Measurements from ENCODE around the gene RNASEH2B. TPM values are rescaled to one million over a fixed set of nuclear protein-coding genes. Genes with fewer than 3 reads are reported as not detected.

RNASEH2B gene
- total RNA-seq, 2 experiments from 2014 or later: 225 to 322 TPM

DNA sequence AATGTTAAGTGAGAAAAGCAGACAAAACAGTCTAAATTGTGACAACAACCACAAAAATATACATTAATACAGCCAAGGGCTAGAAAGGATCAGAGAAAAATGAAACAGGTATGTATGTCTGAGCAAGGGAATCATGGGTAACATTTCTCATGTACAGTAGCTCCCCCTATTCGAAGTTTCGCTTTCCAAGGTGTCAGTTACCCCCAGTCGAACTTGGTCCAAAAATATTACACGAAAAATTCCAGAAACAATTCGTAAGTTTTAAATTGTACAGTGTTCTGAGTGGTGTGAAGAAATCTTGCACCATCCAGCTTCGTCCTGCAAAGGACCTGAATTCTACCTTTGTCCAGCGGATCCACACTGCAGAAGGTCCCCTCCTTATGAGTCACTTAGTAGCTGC is 1.8 kb upstream of the RNASEH2B start:
- peak; percentile 41 for DNase-seq (ENCODE audit: low spot score)
- H3K4me2 ChIP-seq (ENCODE audit: low read length): peak overlapping the region; percentile 84
- H2AFZ ChIP-seq (ENCODE audit: low read length): peak overlapping the region; percentile 63; the same call in 1 of the 2 replicates
- intact Hi-C loops (cut with micrococcal nuclease; ENCODE audit: unreplicated experiment): loop anchor here (1.0 kb wide), 1 partner anchor 15 kb away; no protein-coding TSS in a partner anchor
- H3K4me1 ChIP-seq (ENCODE audit: insufficient read depth, low read length, poor library complexity, severe bottlenecking): peaks cover 52% of the 10 kb centered on the region
- peaks cover 41% of the 10 kb centered on the region for H3K79me2 ChIP-seq (ENCODE audit: insufficient read depth, low read depth, low read length)
- peak overlapping the region; percentile 89 for H3K27ac ChIP-seq (ENCODE audit: low read depth, low read length, poor library complexity, severe bottlenecking)
- ChIA-PET CTCF (ENCODE audit: unreplicated experiment) (interaction anchor here (0.8 to 1.7 kb wide), 3 partner anchors 13 to 152 kb away, joined by 3 to 13 read pairs (median 5); no protein-coding TSS in a partner anchor), POLR2A (interaction anchor here (0.5 to 8.0 kb wide), 10 partner anchors 8 to 828 kb away, joined by 3 to 226 read pairs (median 4); no protein-coding TSS in a partner anchor)
- 0 out of 2 replicates have a peak, but pooled peaks cover 4% of the 10 kb centered on the region for H3K36me3 ChIP-seq (ENCODE audit: insufficient read depth, low read length)
- peaks cover 6% of the 10 kb centered on the region; the same call in 1 of the 2 replicates for H4K20me1 ChIP-seq (ENCODE audit: insufficient read depth, low read length)
- H3K9me2 ChIP-seq (ENCODE audit: insufficient read depth, low read length): no peaks in the 10 kb centered on the region
- H3K4me3 ChIP-seq (ENCODE audit: low read depth, low read length, poor library complexity, severe bottlenecking): peak overlapping the region; percentile 99
- H3K9me3 ChIP-seq (ENCODE audit: low read length): no peaks in the 10 kb centered on the region
- TF ChIP-seq EZH2phosphoT487 (IDR thresholded peaks at IDR 0.05; ENCODE audit: borderline replicate concordance, low read depth, low read length): no peak
- TF ChIP-seq, protein P1, sequence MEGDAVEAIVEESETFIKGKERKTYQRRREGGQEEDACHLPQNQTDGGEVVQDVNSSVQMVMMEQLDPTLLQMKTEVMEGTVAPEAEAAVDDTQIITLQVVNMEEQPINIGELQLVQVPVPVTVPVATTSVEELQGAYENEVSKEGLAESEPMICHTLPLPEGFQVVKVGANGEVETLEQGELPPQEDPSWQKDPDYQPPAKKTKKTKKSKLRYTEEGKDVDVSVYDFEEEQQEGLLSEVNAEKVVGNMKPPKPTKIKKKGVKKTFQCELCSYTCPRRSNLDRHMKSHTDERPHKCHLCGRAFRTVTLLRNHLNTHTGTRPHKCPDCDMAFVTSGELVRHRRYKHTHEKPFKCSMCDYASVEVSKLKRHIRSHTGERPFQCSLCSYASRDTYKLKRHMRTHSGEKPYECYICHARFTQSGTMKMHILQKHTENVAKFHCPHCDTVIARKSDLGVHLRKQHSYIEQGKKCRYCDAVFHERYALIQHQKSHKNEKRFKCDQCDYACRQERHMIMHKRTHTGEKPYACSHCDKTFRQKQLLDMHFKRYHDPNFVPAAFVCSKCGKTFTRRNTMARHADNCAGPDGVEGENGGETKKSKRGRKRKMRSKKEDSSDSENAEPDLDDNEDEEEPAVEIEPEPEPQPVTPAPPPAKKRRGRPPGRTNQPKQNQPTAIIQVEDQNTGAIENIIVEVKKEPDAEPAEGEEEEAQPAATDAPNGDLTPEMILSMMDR (conservative IDR thresholded peaks at IDR 0.05; ENCODE audit: low read length): peak; percentile 64
- no TSS peak for BruUV-seq (replicated peaks)

DNA sequence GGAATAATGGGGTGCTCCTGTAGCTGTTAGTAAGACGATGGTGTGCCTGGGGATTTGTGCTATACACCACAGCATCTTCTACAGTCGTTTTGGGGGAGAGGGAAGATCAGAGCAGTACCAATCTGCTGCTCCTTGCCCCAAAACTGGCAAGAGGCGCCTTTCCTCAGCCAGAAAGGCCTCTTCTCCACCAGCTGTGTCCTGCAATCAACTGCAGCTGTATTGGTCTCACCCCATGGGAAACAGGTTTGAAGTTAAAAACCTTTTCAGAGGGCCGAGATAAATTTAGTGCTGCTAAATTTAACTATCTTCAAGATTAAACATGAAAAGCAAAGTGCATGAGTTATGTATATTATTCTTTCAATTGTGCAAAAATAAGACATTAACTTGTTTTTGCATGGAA is 1.2 kb upstream of the RNASEH2B start:
- Histone ChIP-seq H3K79me2 (ENCODE audit: insufficient read depth, low read depth, low read length) (peaks cover 47% of the 10 kb centered on the region), H4K20me1 (ENCODE audit: insufficient read depth, low read length) (peaks cover 11% of the 10 kb centered on the region; the same call in 1 of the 2 replicates), H3K4me1 (ENCODE audit: insufficient read depth, low read length, poor library complexity, severe bottlenecking) (peaks cover 52% of the 10 kb centered on the region), H2AFZ (ENCODE audit: low read length) (peak overlapping the region; percentile 63; the same call in 1 of the 2 replicates), H3K9me3 (ENCODE audit: low read length) (no peaks in the 10 kb centered on the region), H3K4me2 (ENCODE audit: low read length) (peak overlapping the region; percentile 84), H3K27ac (ENCODE audit: low read depth, low read length, poor library complexity, severe bottlenecking) (peak overlapping the region; percentile 89), H3K36me3 (ENCODE audit: insufficient read depth, low read length) (0 out of 2 replicates have a peak, but pooled peaks cover 4% of the 10 kb centered on the region), H3K4me3 (ENCODE audit: low read depth, low read length, poor library complexity, severe bottlenecking) (peak overlapping the region; percentile 99), H3K9me2 (ENCODE audit: insufficient read depth, low read length) (no peaks in the 10 kb centered on the region)
- no TSS peak for BruUV-seq (replicated peaks)
- intact Hi-C loops (cut with micrococcal nuclease; ENCODE audit: unreplicated experiment): loop anchor here (1.0 kb wide), 1 partner anchor 16 kb away; no protein-coding TSS in a partner anchor
- ChIA-PET POLR2A (interaction anchor here (0.6 to 8.0 kb wide), 14 partner anchors 8 to 829 kb away, joined by 3 to 226 read pairs (median 3); no protein-coding TSS in a partner anchor), CTCF (ENCODE audit: unreplicated experiment) (interaction anchor here (0.8 to 1.7 kb wide), 3 partner anchors 13 to 152 kb away, joined by 3 to 13 read pairs (median 5); no protein-coding TSS in a partner anchor)
- TF ChIP-seq, protein P1 (conservative IDR thresholded peaks at IDR 0.05; ENCODE audit: low read length): no peak
- DNase-seq (ENCODE audit: low spot score): peak; percentile 87

DNA sequence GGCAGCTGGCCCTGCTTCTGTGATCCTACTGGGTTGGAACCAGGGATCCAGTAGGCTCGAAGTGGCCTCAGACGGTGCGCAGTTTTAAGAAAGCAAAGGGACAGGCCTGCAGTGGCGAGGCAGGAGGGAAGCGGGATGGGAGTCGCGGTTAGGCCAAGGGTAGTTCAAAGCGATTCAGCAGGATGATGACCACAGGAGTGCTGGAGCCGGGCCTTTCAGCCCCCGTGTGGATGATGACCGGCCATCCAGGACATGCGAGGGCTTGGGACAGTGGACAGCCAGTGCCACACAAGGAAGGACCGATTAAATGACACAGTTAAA is 854 bp downstream of the RNASEH2B start:
- CTCF ChIA-PET (ENCODE audit: unreplicated experiment): interaction anchor here (1.6 kb wide), 1 partner anchor 913 kb away, joined by 7 read pairs; the partner anchor contains the start of gene TRIM13
- TF ChIP-seq, protein P1 (conservative IDR thresholded peaks at IDR 0.05; ENCODE audit: low read length): no peak
- TF ChIP-seq EZH2phosphoT487 (IDR thresholded peaks at IDR 0.05; ENCODE audit: borderline replicate concordance, low read depth, low read length): no peak
- Histone ChIP-seq H3K27ac (ENCODE audit: low read depth, low read length, poor library complexity, severe bottlenecking) (peak overlapping the region; percentile 89), H3K9me2 (ENCODE audit: insufficient read depth, low read length) (no peaks in the 10 kb centered on the region), H2AFZ (ENCODE audit: low read length) (peak overlapping the region; percentile 8; the same call in 1 of the 2 replicates), H3K4me3 (ENCODE audit: low read depth, low read length, poor library complexity, severe bottlenecking) (peak overlapping the region; percentile 99), H4K20me1 (ENCODE audit: insufficient read depth, low read length) (peaks cover 16% of the 10 kb centered on the region; the same call in 1 of the 2 replicates), H3K4me1 (ENCODE audit: insufficient read depth, low read length, poor library complexity, severe bottlenecking) (peaks cover 61% of the 10 kb centered on the region), H3K9me3 (ENCODE audit: low read length) (no peaks in the 10 kb centered on the region), H3K4me2 (ENCODE audit: low read length) (peak overlapping the region; percentile 84), H3K36me3 (ENCODE audit: insufficient read depth, low read length) (0 out of 2 replicates have a peak, but pooled peaks cover 4% of the 10 kb centered on the region), H3K79me2 (ENCODE audit: insufficient read depth, low read depth, low read length) (peaks cover 68% of the 10 kb centered on the region)
- no TSS peak for BruUV-seq (replicated peaks)
- DNase-seq (ENCODE audit: low spot score): peak; percentile 54
- intact Hi-C loops (cut with micrococcal nuclease; ENCODE audit: unreplicated experiment): loop anchor here (5.0 kb wide), 4 partner anchors 383 to 913 kb away; partner anchors contain the start of gene TRIM13
- POLR2A ChIA-PET: interaction anchor here (1.6 to 8.0 kb wide), 3 partner anchors 16 to 318 kb away, joined by 4 to 226 read pairs (median 6); no protein-coding TSS in a partner anchor
